ENCODE measurements around the gene ECHS1. TPM values are rescaled to one million over a fixed set of nuclear protein-coding genes. Genes with fewer than 3 reads are reported as not detected.
A peak's percentile ranks its signal among the peaks of the same experiment; 100 is the strongest.

The ECHS1 gene
- total RNA-seq, 1 donor from 2014 or later = 130 TPM

GRCh38 chr10:133341983-133342382 is 31.2 kb downstream of the ECHS1 start:
- no peak for DNase-seq (ENCODE audit: low spot score)

GRCh38 chr10:133339708-133340380 is 33.3 kb downstream of the ECHS1 start:
- DNase-seq (ENCODE audit: low spot score) = no peak

- DNase-seq (ENCODE audit: low spot score) = no peak
These were observed 34.8 kb downstream of the ECHS1 start for GRCh38 chr10:133338080-133339071.

- DNase-seq (ENCODE audit: low spot score) = no peak
These were observed 35.8 kb downstream of the ECHS1 start for GRCh38 chr10:133337370-133337725.

- DNase-seq (ENCODE audit: low spot score) = no peak
These were observed 36.4 kb downstream of the ECHS1 start, which contains the start of gene CALY for GRCh38 chr10:133336577-133337369. CALY (minus strand) TSS chr10:133336896; CDS start chr10:133328989, 7,907 bp downstream.

- DNase-seq (ENCODE audit: low spot score) = no peak
These were observed 37.0 kb downstream of the ECHS1 start for GRCh38 chr10:133336118-133336576.

- DNase-seq (ENCODE audit: low spot score) = no peak
These were observed 37.7 kb downstream of the ECHS1 start for GRCh38 chr10:133335246-133336117.

- DNase-seq (ENCODE audit: low spot score) = no peak
These were observed 38.5 kb downstream of the ECHS1 start for GRCh38 chr10:133334503-133335245.

GRCh38 chr10:133332936-133333699 is 40.0 kb downstream of the ECHS1 start:
- DNase-seq (ENCODE audit: low spot score) = no peak

- peak; percentile 85 for DNase-seq (ENCODE audit: low spot score)
These were observed 43.5 kb downstream of the ECHS1 start for GRCh38 chr10:133329491-133330202.

- DNase-seq (ENCODE audit: low spot score) = no peak
These were observed 44.5 kb downstream of the ECHS1 start for GRCh38 chr10:133328358-133329343.

- DNase-seq (ENCODE audit: low spot score) = no peak
These were observed 45.4 kb downstream of the ECHS1 start for GRCh38 chr10:133327651-133328357.

- no peak for DNase-seq (ENCODE audit: low spot score)
These were observed 46.2 kb downstream of the ECHS1 start for GRCh38 chr10:133326745-133327650.

- no peak for DNase-seq (ENCODE audit: low spot score)
These were observed 47.0 kb downstream of the ECHS1 start for GRCh38 chr10:133326223-133326551.

- DNase-seq (ENCODE audit: low spot score) = no peak
These were observed 47.5 kb downstream of the ECHS1 start for GRCh38 chr10:133325440-133326222.

Data from ureter (tissue), 1 donor.